ENCODE data around the gene SETD3.

SETD3 gene

GRCh38 chr14:99419905-99420304 lies 60.8 kb downstream of the SETD3 start:
- no peak for DNase-seq (ENCODE audit: low spot score)
- in situ Hi-C loops (cut with MboI; ENCODE audit: low sequenced_read_pairs, unreplicated experiment) = no loop called here
- no peak for TF ChIP-seq CTCF (IDR thresholded peaks at IDR 0.05; ENCODE audit: borderline replicate concordance, control extremely low read depth, extremely low read depth, insufficient read depth, missing control alignments)

GRCh38 chr14:99418242-99418641 lies 62.4 kb downstream of the SETD3 start:
- DNase-seq (ENCODE audit: low spot score) = no peak
- in situ Hi-C loops (cut with MboI; ENCODE audit: low sequenced_read_pairs, unreplicated experiment) = no loop called here
- no peak for TF ChIP-seq CTCF (IDR thresholded peaks at IDR 0.05; ENCODE audit: borderline replicate concordance, control extremely low read depth, extremely low read depth, insufficient read depth, missing control alignments)

GRCh38 chr14:99416909-99417308 lies 63.8 kb downstream of the SETD3 start:
- in situ Hi-C loops (cut with MboI; ENCODE audit: low sequenced_read_pairs, unreplicated experiment) = no loop called here

GRCh38 chr14:99415496-99416281 lies 65.0 kb downstream of the SETD3 start:
- peak; percentile 83 for DNase-seq (ENCODE audit: low spot score)
- peak; percentile 70 for TF ChIP-seq CTCF (IDR thresholded peaks at IDR 0.05; ENCODE audit: borderline replicate concordance, control extremely low read depth, extremely low read depth, insufficient read depth, missing control alignments)
- in situ Hi-C loops (cut with MboI; ENCODE audit: low sequenced_read_pairs, unreplicated experiment) = no loop called here

More at GRCh38 chr14:99416909-99417308, 63.8 kb downstream of the SETD3 start:
- DNase-seq (ENCODE audit: low spot score) = no peak
- no peak for TF ChIP-seq CTCF (IDR thresholded peaks at IDR 0.05; ENCODE audit: borderline replicate concordance, control extremely low read depth, extremely low read depth, insufficient read depth, missing control alignments)

- in situ Hi-C loops (cut with MboI; ENCODE audit: low sequenced_read_pairs, unreplicated experiment) = no loop called here
Measured at GRCh38 chr14:99413911-99414310, 66.7 kb downstream of the SETD3 start.

GRCh38 chr14:99413172-99413571 lies 67.5 kb downstream of the SETD3 start:
- in situ Hi-C loops (cut with MboI; ENCODE audit: low sequenced_read_pairs, unreplicated experiment) = no loop called here
- DNase-seq (ENCODE audit: low spot score) = no peak
- no peak for TF ChIP-seq CTCF (IDR thresholded peaks at IDR 0.05; ENCODE audit: borderline replicate concordance, control extremely low read depth, extremely low read depth, insufficient read depth, missing control alignments)

More at GRCh38 chr14:99413911-99414310, 66.7 kb downstream of the SETD3 start:
- no peak for DNase-seq (ENCODE audit: low spot score)
- TF ChIP-seq CTCF (IDR thresholded peaks at IDR 0.05; ENCODE audit: borderline replicate concordance, control extremely low read depth, extremely low read depth, insufficient read depth, missing control alignments) = no peak

All from GM13976 (cell line).